ENCODE measurements around the gene RNF214.

DNA sequence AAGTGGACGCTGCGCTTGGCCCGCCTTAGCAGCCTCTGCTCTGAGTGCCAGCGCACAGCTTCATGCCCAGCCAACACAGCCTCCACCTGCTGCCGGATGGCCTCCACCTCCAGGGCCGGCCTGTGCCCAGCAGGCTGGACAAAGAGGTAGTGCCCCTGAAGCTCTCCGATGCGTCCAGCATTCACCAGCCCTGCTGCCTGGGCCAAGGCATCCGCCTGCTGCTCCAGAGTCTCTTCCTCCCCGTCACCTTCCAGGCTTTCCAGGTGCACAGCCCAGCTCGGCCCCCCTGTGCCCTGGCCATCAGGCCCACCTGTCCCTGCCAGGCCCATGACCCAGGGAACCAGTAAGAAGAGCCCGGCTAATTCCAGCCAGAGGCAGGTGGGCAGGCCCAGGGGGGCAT is 3.1 kb upstream of the RNF214 start:
- TF ChIP-seq, protein P1, sequence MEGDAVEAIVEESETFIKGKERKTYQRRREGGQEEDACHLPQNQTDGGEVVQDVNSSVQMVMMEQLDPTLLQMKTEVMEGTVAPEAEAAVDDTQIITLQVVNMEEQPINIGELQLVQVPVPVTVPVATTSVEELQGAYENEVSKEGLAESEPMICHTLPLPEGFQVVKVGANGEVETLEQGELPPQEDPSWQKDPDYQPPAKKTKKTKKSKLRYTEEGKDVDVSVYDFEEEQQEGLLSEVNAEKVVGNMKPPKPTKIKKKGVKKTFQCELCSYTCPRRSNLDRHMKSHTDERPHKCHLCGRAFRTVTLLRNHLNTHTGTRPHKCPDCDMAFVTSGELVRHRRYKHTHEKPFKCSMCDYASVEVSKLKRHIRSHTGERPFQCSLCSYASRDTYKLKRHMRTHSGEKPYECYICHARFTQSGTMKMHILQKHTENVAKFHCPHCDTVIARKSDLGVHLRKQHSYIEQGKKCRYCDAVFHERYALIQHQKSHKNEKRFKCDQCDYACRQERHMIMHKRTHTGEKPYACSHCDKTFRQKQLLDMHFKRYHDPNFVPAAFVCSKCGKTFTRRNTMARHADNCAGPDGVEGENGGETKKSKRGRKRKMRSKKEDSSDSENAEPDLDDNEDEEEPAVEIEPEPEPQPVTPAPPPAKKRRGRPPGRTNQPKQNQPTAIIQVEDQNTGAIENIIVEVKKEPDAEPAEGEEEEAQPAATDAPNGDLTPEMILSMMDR (IDR thresholded peaks at IDR 0.05): no peak
- TF ChIP-seq POLR2A (IDR thresholded peaks at IDR 0.05): no peak
